Loucy (cell line): ENCODE data around the gene RHBG.

Source experiments
- H2AFZ ChIP-seq: fragments of 200-600 bp; sonication (generic); 2 replicates; pipeline ENCODE4 v1.6.0; 2016; ENCODE audit warnings: antibody characterized with exemption, mild to moderate bottlenecking, low read length, moderate library complexity
- H3F3A ChIP-seq: fragments of 200-600 bp; 2 replicates; pipeline ENCODE4 v1.6.0; 2016; ENCODE audit warnings: antibody characterized with exemption, low read depth, mild to moderate bottlenecking
- H3K27me3 ChIP-seq: fragments of 200-600 bp; sonication (generic); 2 replicates; pipeline ENCODE4 v1.6.1; 2014; ENCODE audit warnings: low read length, mild to moderate bottlenecking; ENCODE audit not compliant: insufficient read depth, poor library complexity, severe bottlenecking
- H3K36me3 ChIP-seq: fragments of 200-600 bp; sonication (generic); 2 replicates; pipeline ENCODE4 v1.6.1; 2016; ENCODE audit warnings: low read length; ENCODE audit not compliant: insufficient read depth
- H3K4me1 ChIP-seq: fragments of 200-600 bp; sonication (generic); 2 replicates; pipeline ENCODE4 v1.5.1; 2014; ENCODE audit warnings: low read length, mild to moderate bottlenecking; ENCODE audit not compliant: insufficient read depth, poor library complexity, severe bottlenecking
- H3K4me2 ChIP-seq: fragments of 200-600 bp; sonication (generic); 2 replicates; pipeline ENCODE4 v1.6.0; 2014; ENCODE audit warnings: antibody characterized with exemption, low read length, low read depth, mild to moderate bottlenecking; ENCODE audit not compliant: poor library complexity, severe bottlenecking
- H3K4me3 ChIP-seq: fragments of 200-600 bp; sonication (generic); 2 replicates; pipeline ENCODE4 v1.5.1; 2014; ENCODE audit warnings: low read length, mild to moderate bottlenecking, mixed read lengths; ENCODE audit not compliant: poor library complexity, severe bottlenecking
- H3K79me2 ChIP-seq: fragments of 200-600 bp; sonication (generic); 2 replicates; pipeline ENCODE4 v1.6.1; 2014; ENCODE audit warnings: low read length; ENCODE audit not compliant: insufficient read depth
- H3K9ac ChIP-seq: fragments of 200-600 bp; sonication (generic); 2 replicates; pipeline ENCODE4 v1.6.0; 2014; ENCODE audit warnings: mild to moderate bottlenecking, low read depth, low read length, moderate library complexity; ENCODE audit not compliant: poor library complexity, severe bottlenecking
- H3K9me2 ChIP-seq: fragments of 200-600 bp; sonication (generic); replicated peaks from 2 replicates; pipeline ENCODE4 v1.6.1; 2016; ENCODE audit warnings: low read depth, low read length, mixed read lengths
- H3K9me3 ChIP-seq: fragments of 200-600 bp; sonication (generic); 2 replicates; pipeline ENCODE4 v1.6.1; 2014; ENCODE audit warnings: mild to moderate bottlenecking, antibody characterized with exemption, low read length, low read depth; ENCODE audit not compliant: insufficient read depth
- H4K20me1 ChIP-seq: fragments of 200-600 bp; sonication (generic); 2 replicates; pipeline ENCODE4 v1.6.0; 2014; ENCODE audit warnings: antibody characterized with exemption, low read length, mild to moderate bottlenecking; ENCODE audit not compliant: insufficient read depth, poor library complexity, severe bottlenecking
- EZH2phosphoT487 ChIP-seq: fragments of 200-600 bp; IDR thresholded peaks from 2 replicates; pipeline ENCODE4 v1.6.1; 2018; ENCODE audit warnings: antibody characterized with exemption, mild to moderate bottlenecking, moderate library complexity, borderline replicate concordance
- TF ChIP-seq, protein P1 (sequence below): fragments of 200-600 bp; sonication (generic); conservative IDR thresholded peaks from 2 replicates; pipeline ENCODE4 v1.5.1; 2014; ENCODE audit warnings: mild to moderate bottlenecking, antibody characterized with exemption, low read length

Gene RHBG

DNA sequence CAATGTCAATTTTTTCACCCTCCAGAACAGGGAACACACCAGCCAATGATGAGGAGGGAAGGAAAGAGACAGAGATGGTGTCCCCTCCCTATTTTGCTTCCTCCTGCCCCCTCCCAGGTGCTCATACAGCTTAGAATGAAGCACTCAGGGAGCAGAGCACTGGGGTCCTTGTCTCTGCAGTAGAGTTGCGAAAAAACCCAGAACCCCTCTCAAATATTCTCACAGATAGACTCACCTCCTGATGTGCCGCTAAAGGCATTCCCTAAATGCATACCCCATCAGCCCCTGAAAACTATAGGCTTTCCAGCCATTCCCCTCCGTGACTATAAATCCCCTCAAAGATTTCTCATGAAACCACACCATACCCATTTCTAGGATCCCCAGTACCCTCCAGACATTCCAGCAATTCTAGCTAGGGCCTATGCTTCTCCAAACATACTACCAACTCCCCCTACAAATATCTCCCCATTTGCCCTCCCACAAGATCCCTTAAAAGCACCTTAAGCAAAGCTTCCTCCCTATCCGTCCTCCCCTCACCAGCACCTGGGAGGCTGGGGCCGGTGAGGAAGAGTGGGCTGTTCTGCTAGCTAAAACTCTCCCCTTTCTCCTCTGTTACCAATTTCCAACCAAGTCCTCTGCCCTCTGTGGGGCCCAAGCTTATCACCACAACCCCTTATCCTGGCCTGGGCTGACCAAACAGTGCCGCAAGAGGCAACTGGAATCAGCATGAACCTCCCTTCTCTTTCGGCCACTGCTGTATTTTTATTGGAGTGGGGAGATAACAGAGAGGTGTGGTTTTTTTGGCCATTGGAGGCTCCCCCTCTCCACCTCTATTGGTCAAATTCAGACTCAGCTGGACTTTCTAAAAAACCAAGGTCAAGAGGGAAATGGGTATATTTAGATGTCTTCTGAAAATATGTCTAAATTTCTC lies 54.7 kb downstream of the RHBG start:
- no peaks in the 10 kb centered on the region for H3K36me3 ChIP-seq
- H3K9me3 ChIP-seq, result no peaks in the 10 kb centered on the region
- no peak overlapping the region for H3K4me3 ChIP-seq
- no peak overlapping the region for H3K9ac ChIP-seq
- no peak overlapping the region for H3K4me2 ChIP-seq
- TF ChIP-seq, protein P1, sequence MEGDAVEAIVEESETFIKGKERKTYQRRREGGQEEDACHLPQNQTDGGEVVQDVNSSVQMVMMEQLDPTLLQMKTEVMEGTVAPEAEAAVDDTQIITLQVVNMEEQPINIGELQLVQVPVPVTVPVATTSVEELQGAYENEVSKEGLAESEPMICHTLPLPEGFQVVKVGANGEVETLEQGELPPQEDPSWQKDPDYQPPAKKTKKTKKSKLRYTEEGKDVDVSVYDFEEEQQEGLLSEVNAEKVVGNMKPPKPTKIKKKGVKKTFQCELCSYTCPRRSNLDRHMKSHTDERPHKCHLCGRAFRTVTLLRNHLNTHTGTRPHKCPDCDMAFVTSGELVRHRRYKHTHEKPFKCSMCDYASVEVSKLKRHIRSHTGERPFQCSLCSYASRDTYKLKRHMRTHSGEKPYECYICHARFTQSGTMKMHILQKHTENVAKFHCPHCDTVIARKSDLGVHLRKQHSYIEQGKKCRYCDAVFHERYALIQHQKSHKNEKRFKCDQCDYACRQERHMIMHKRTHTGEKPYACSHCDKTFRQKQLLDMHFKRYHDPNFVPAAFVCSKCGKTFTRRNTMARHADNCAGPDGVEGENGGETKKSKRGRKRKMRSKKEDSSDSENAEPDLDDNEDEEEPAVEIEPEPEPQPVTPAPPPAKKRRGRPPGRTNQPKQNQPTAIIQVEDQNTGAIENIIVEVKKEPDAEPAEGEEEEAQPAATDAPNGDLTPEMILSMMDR, result no peak
- TF ChIP-seq EZH2phosphoT487, result no peak
- H4K20me1 ChIP-seq, result no peaks in the 10 kb centered on the region
- H3K79me2 ChIP-seq, result no peaks in the 10 kb centered on the region
- H3F3A ChIP-seq, result no peaks in the 10 kb centered on the region
- H3K27me3 ChIP-seq, result peaks cover 9% of the 10 kb centered on the region
- no peaks in the 10 kb centered on the region for H3K4me1 ChIP-seq
- H2AFZ ChIP-seq, result no peak overlapping the region
- no peaks in the 10 kb centered on the region for H3K9me2 ChIP-seq

DNA sequence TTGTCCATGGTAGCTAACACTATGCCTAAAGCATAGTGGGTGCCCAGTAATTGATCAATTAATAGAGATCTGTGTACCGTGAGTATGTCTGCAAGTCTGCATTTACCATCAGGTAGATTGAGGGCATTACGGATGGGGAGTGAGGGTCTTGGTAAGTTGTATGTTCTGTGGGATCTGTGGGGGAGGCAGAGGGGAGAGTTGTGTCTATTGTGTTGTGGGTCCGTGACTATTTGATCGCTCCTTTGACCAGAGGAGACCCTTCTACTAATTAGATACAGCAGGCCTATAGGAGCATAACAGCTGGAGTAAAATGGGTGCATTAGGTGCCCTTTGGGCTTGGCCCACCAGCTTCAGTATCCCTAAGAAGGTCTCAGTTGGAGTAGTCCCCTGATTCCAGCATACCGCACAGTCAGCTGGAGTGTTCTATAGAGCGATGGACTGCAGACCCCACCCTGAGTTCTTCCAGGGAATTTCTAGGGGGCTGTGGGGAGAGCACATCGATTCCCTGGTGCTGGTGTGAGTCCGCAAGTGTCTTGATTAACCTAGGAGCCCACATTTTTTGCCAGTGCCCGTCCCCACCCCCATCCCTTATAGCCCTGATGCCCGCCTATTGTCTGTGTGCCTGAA lies 55.9 kb downstream of the RHBG start:
- no peak overlapping the region for H3K4me3 ChIP-seq
- H3K36me3 ChIP-seq, result no peaks in the 10 kb centered on the region
- H3F3A ChIP-seq, result no peaks in the 10 kb centered on the region
- no peak overlapping the region for H3K9ac ChIP-seq
- H3K79me2 ChIP-seq, result no peaks in the 10 kb centered on the region
- H3K9me3 ChIP-seq, result no peaks in the 10 kb centered on the region
- H3K27me3 ChIP-seq, result peaks cover 9% of the 10 kb centered on the region
- H2AFZ ChIP-seq, result no peak overlapping the region
- no peaks in the 10 kb centered on the region for H3K9me2 ChIP-seq
- no peak overlapping the region for H3K4me2 ChIP-seq
- no peak for TF ChIP-seq EZH2phosphoT487
- H3K4me1 ChIP-seq, result no peaks in the 10 kb centered on the region
- no peaks in the 10 kb centered on the region for H4K20me1 ChIP-seq

DNA sequence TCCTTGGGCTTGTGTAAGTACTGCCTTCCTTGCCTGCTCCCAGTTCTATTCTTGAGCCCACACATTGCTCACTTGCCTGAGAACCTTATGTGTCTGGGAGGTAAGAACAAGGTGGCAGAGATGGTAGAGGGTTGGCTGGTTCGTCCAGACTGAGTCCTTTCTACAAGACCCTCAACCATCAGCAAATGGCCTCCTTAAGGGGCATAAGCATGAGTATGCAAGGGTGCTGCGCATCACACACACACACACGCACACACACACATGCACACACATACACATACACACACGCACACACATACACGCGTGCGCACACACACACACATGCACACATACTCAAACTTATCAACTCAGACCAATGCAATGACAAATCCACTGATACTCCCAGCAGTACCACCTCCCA lies 56.9 kb downstream of the RHBG start:
- no peak for TF ChIP-seq EZH2phosphoT487
- TF ChIP-seq, protein P1, result no peak
- Histone ChIP-seq H3K4me2 (no peak overlapping the region), H3K9me3 (no peaks in the 10 kb centered on the region), H3K36me3 (no peaks in the 10 kb centered on the region), H3K4me3 (no peak overlapping the region), H2AFZ (no peak overlapping the region), H3K4me1 (no peaks in the 10 kb centered on the region), H3K9me2 (no peaks in the 10 kb centered on the region), H3K27me3 (peaks cover 9% of the 10 kb centered on the region), H3F3A (no peaks in the 10 kb centered on the region), H3K79me2 (no peaks in the 10 kb centered on the region), H3K9ac (no peak overlapping the region), H4K20me1 (no peaks in the 10 kb centered on the region)
